GM19099 (cell line): ENCODE data around the gene ADAMTS6.

Experiments
- POLR2A ChIP-seq: IDR thresholded peaks from 3 replicates; pipeline ENCODE4 v1.6.1; 2011; ENCODE audit warnings: low read depth; ENCODE audit not compliant: insufficient read length; ENCODE audit errors: extremely low read depth

Gene ADAMTS6

DNA sequence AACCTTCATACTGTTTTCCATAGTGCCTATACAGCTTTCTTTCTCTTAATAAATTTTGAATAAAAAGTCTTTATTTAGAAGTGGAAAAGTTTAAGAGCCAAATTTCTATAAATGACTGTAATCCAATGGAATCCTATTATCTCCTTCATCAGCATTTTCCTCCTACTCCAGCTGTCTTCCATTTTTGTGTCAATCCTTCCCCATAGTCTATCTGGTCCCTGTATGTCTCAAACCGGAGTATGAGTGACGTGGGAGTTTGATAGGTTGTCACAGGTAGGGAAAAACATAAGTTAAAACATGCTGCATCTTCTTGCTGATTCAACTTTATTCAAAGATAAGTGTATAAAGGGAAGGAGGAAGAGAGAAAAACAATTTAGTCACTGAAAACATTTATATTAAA, 70.4 kb downstream of the ADAMTS6 start:
- TF ChIP-seq POLR2A = no peak

DNA sequence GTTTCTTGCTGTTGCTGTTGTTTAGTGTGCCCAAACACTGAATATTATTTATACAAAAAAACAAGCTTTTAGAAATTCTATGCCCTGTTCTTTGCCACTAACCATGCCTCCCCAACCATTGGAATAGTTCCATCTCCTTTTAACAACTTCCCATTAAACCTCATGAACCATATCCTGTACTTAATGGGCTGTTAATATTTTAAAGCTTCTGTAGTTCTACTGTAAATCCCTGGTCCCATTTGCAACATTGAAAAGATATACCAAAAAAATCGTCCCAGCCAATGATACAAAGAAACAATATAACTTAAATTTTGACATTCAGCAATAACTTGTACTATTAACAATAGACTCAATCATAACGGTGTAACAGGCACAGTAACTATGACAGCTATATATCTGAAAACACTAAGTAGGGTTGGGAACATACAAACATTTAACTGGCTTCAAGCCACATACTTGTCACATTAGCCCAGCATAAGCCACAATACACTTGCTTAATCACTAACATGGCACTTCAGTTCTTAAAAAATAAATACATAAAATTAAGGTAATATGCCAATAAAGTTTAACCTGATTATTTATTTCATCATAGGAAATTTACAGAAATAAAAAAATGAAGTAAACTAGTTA, 86.1 kb downstream of the ADAMTS6 start:
- TF ChIP-seq POLR2A = no peak

DNA sequence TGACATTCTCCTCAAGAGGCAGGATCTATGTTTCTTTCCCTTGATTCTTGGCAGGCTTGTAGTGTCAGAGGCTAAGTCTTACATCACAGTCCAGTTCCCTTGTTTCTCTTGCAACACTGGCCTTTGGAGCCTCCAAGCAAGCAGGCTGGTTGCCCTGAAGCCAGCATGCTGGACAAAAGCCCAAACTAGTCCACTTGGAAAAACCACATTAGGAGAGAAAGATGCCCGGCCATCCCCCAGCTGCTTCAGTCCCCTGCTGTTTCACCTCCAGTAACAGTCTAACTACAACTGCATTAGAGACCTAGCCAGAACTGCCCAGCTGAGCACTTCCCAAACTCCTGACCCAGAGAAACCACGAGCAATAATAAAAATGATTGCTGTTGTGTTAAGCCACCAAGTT, 87.6 kb downstream of the ADAMTS6 start:
- no peak for TF ChIP-seq POLR2A

DNA sequence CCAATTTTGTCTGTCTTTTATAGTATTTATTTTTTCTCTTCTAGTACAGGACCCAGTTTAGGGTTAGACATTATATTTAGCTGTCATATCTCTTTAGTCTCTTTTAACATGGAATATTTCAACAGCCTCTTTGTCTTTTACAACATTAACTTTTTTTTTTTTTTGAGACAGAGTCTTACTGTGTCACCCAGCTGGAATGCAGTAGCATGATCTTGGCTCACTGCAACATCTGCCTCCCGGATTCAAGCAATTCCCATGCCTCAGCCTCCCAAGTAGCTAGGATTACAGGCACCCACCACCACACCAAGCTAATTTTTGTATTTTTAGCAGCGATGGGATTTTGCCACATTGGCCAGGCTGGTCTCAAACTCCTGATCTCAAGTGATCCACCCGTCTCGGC, 90.1 kb downstream of the ADAMTS6 start:
- no peak for TF ChIP-seq POLR2A

DNA sequence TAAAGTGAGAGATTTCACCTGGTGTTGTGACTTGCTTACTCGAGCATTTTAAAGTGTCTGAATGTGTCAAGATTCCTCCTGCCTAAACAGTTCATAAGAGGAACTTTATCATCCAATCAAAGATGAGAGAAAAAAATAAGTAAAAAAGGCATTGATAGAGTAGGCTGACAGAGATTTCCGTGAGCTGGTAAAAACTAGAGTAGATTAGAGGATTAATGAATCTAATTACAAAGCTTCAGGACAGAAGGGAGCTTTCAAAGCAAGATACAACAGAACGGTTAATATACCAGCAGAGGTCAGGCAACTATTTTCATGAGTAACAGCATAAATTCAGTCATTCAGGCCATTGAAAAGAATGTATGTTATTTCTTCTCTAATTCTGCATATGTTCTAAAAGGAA, 91.5 kb downstream of the ADAMTS6 start:
- TF ChIP-seq POLR2A = no peak

DNA sequence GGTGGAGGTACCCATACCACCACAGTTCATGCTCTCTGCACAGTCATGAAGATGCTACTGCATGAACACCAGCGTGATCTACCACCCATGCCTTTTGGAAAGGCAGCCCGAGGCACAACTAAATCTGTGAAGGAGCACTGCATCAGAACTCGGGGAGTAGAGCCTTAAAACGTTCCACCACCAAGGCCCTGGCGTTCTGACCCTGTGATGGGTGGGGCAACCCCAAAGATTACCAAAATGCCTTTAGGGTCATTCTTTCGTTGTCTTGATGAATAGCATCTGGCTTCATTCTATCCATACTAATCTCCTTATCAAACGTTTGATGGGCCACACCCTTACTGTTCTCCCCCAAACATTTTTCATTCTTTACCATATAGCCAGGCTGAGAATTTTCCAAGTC, 97.9 kb downstream of the ADAMTS6 start:
- TF ChIP-seq POLR2A = no peak

DNA sequence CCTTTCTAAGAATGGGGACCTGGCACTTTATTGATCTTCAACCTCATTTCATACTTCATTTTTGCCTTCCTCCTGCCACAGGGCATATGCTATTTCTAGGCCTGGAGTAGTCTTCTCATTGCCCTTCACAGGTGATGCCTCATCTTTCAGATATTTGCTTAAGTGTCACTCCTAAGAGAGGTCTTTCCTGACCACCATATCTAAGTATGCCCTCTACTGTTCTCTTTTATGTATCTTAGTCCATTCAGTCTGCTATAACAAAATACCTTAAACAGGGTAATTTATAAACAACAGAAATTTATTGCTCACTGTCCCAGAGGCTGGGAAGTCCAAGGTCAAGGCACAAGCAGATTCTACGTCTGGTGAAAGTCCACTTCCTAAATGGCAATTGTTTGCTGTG, 99.1 kb downstream of the ADAMTS6 start:
- TF ChIP-seq POLR2A = no peak

DNA sequence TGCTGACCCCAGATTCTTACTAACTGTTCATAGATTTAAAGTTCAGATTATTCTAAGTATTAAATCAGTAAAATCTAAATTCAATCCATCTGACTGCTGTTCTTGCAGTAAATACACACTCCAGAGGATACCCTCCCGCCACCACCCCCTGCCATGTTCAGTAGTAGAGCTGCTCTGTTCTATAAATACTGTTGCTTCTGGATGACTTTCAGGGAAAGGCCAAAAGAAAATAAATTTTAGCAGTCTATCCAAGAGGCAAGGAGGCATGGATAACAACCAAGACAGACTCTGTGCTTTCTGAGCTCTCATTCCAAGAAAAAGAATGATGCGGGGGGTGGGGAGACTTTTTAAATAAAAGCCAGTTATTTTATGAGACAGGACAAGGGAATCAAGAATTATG, 115.1 kb downstream of the ADAMTS6 start:
- TF ChIP-seq POLR2A = no peak

DNA sequence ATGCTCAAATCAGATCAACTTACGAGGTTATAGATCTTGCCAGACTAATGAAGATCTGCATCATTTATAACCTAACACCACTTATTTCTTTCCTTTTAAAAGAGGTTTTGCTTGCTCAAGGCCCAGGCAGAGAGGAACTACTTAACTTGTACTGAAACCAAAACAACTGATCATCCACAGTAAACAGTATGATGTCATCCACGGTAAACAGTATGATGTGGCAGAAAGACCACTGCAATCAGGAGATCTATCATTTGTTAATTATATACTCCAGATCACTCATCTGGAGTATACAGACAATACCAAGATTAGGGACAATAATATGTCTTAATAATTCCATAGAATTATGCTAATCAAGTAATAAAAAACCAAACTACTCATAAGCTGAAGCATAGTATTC, 116.8 kb downstream of the ADAMTS6 start:
- no peak for TF ChIP-seq POLR2A

DNA sequence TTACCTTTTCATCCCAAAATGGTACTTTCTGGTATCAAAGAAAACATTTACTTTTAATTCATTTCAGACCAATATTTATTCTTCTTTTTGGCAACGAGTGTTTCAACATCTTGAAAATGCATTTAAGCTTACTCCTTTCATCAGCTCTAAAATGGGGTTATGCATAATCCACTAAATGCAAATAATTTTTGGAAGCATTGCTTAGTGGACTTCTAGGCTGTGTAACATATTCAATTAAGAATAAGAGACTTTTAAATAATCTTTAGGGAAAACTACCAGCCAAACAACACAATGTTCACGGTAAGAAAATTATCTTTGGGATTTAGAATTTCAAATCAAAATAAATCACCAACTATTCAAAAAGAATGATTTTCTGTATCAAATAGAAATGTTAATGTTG, 118.2 kb downstream of the ADAMTS6 start:
- no peak for TF ChIP-seq POLR2A

DNA sequence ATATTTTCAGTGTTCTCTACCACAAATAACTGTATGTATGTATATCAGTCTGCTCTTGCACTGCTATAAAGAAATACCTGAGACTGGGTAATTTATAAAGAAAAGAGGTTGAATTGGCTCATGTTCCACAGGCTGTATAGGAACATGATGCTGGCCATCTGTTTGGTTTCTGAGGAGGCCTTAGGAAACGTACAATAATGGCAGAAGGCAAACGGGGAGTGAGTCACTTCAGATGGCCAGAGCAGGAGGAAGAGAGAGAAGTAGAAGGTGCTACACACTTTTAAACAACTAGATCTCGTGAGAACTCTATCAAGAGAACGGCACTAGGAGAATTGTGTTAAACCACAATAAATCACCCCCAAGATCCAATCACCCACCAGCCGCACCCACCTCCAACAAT, 121.7 kb downstream of the ADAMTS6 start:
- TF ChIP-seq POLR2A = no peak

DNA sequence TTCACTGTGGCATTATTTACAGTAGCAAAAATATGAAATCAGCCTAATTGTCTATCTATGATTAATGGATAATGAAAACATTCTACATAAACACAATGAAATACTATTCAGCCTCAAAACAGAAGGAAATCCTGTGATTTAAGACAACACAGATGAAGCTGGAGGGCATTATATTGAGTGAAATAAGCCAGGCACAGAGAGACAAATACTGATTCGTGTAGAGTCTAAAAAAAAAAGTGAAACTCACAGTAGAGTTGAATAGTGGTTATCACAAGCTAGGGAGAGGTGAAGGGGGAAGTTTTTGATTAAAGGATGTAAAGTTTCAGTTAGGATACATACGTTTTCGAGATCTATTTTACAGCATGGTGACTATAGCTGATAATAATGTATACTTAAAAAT, 122.2 kb downstream of the ADAMTS6 start:
- TF ChIP-seq POLR2A = no peak

DNA sequence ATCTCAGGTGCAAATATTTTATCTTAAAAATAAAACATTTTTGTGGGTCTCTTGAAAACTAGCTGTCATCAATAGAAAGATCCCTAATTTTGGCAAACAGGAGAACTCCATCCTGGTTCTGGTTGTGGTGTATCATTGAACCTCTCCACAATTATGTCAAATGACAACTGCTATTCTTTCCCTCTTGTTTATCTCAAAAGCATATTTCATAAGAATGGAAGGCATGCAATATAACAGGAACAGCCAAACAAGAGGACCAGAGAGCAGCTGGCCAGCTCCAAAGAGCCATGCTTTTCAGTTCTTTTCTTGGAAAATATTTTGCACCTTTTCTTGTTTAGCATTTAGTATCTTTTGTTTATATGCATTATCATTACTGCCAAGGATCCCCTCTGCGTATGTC, 125.4 kb downstream of the ADAMTS6 start:
- TF ChIP-seq POLR2A = no peak

DNA sequence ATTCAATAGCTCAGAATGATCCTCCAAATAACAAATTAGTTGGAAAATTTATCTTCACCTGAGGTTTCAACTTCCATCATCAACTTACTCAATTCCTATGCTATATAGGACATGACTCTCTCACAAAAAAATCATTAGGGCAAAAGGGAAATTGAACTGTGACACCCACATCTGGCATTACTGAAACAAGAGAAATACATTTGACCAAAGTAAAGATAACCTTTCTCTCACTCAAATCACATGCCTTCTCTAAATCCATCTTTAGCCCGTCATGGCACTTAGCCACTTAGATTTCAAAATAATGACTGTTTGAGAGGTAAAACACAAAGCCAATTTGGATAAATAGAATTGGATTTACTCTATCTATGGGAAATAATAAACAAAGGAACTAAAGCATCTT, 126.4 kb downstream of the ADAMTS6 start:
- no peak for TF ChIP-seq POLR2A

DNA sequence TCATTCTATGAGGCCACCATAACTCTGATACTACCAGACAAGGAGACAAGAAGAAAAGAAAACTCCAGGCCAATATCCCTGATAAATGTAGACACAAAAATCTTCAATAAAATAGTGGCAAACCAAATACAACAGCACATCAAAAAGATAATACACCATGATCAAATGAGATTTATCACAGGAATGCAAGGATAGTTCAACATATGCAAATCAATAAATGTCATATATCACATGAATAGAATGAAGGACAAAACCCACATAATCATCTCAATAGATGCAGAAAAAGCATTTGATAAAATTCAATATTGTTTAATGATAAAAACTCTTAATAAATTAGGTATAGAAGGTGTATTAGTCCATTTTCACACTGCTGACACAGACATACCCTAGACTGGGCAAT, 139.9 kb downstream of the ADAMTS6 start:
- no peak for TF ChIP-seq POLR2A

DNA sequence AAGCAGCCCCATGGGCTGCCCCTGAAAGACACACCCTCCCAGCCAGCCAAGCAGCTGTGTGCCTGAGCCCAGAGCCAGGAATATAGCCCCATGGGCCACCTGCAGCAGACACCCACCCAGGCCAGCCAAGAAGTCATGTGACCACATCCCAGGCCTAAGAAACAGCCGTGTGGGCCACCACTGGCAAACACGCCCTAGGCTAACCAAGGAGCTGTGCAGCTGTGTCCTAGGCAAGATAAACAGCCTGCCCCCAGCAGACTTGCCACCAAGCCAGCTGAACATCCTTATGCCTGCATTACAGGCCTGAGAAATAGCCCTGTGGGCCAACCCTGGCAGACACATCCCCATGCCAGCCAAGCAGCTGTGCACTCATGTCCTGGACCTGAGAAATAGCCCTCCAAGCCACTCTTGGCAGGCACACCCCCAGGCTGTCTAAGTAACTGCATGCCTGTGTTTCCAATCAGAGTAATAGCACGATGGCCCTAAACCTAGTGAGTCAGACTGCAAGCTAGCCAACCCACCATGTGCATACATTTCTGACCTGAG, 143.0 kb downstream of the ADAMTS6 start:
- TF ChIP-seq POLR2A = no peak

DNA sequence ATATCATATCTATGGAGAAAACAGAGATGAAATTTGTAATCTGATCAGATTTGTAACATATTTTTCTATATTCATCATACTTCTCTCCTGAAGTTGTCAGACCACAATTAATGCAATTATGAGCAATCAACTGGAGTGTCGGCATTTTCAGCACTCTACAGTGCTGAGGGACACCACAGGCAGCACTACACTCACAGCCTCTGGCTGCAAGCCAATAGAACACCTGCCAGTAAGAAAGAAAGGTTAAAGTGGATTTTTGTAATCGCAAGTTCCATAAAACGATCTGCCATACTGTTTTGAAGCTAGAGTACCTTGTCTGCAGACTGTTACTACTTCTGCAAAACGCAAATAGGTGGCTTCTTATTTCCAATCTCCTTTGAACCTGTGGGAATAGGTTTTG, 147.6 kb downstream of the ADAMTS6 start:
- no peak for TF ChIP-seq POLR2A

DNA sequence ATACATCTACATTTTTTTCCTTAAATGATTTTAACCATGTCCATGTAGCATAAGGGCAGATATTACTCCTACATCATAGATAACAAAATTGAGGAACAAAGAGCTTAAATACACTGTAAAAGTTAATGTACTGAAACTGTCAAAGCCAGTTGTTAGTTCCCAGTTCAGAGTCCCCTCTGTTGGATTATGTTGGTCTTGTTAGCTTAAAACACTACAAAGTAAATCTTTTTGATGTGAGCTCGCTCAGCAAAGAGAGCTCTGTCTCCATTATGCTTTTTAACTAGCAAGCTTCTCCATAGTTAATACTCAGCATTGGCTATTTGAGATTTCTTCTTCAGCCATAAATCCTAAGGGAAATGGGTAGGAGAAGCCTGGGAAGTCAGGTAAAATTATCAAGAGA, 149.1 kb downstream of the ADAMTS6 start:
- TF ChIP-seq POLR2A = no peak

DNA sequence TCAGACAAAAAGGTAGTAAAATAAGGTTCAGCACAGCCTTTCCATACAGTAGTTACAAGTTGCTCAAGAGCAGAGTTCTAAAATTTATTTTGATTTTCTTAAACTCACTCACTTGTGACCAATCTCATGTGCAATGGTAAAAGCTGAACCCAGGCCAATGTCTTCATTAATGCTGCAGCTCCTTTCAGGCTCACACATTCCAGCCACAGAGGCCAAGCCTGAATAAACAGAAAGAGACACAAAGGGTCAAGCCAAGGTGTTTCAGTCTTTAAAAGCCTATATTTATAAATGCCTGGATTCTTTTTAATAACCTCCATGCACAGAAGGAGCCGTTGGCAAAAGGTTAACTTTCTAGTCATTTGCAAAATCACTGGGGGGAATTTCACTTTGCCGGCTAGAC, 152.5 kb downstream of the ADAMTS6 start:
- no peak for TF ChIP-seq POLR2A
